ENCODE data around the gene KANSL1.

DNA sequence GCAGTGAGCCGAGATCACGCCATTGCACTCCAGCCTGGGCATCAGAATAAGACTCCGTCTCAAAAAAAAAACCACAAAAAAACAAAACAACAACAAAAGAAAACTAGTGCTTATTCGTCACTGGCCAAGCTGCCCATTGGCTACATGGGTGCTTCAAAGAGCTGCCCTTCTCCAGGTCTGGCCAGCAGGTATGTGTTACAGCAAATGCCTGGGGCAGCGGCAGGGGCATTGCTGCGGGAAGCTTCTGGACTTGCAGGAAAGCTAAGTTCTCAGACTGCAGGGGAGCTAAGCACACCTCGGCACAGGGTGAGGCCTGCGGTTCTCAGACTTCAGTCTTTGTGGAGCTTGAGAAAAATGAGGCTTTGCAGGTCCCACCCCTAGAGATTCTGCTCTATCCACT is 198.2 kb downstream of the KANSL1 start:
- TF ChIP-seq SMARCA5 (IDR thresholded peaks at IDR 0.05) (no peak), EGR1 (IDR thresholded peaks at IDR 0.05; ENCODE audit: borderline replicate concordance in 1 of 2, low read depth in 2 of 2, low read length in 2 of 2) (no peak), ZBTB33 (IDR thresholded peaks at IDR 0.05) (no peak)
